Tibial nerve (tissue), 4 donors: Measurements from ENCODE around the gene COQ8A.

Experiments
- CTCF ChIP-seq, 5 experiments: fragments of 200-600 bp in 3 of 5; fragments of 450-650 bp in 2 of 5; sonication (generic) in 3 of 5; IDR thresholded peaks; one replicate each; pipeline ENCODE4 v1.5.1; 2016 to 2019; ENCODE audit warnings: antibody characterized with exemption in 5 of 5, mild to moderate bottlenecking in 3 of 5, moderate library complexity in 2 of 5
- EP300 ChIP-seq, 2 donors: sonication (generic); formaldehyde crosslinking; IDR thresholded peaks; one replicate each; pipeline ENCODE4 v1.6.1; 2017; ENCODE audit warnings: antibody characterized with exemption in 2 of 2, mild to moderate bottlenecking in 1 of 2
- POLR2A ChIP-seq, 2 donors: fragments of 450-650 bp; IDR thresholded peaks; one replicate each; pipeline ENCODE4 v1.6.1; 2017; ENCODE audit warnings: antibody characterized with exemption in 2 of 2, mild to moderate bottlenecking in 2 of 2, moderate library complexity in 2 of 2

GRCh38 chr1:226972931-226973330 is 32.8 kb downstream of the COQ8A start:
- TF ChIP-seq POLR2A (IDR thresholded peaks at IDR 0.05) = no peak
- no peak for TF ChIP-seq CTCF (IDR thresholded peaks at IDR 0.05)
- no peak for TF ChIP-seq EP300 (IDR thresholded peaks at IDR 0.05)
